Thyroid gland (tissue), 4 donors: ENCODE data around the gene IL19.

ENCODE experiments used
- CTCF ChIP-seq, 6 experiments: fragments of 200-600 bp in 3 of 6; fragments of 450-650 bp in 3 of 6; sonication (generic) in 3 of 6; IDR thresholded peaks; one replicate each; pipeline ENCODE4 v1.5.1; 2016 to 2019; ENCODE audit warnings: antibody characterized with exemption in 6 of 6, mild to moderate bottlenecking in 2 of 6, inconsistent platforms in 1 of 6, moderate library complexity in 1 of 6
- POLR2A ChIP-seq, 2 donors: fragments of 450-650 bp; IDR thresholded peaks; one replicate each; pipeline ENCODE4 v1.6.1; 2017; ENCODE audit warnings: antibody characterized with exemption in 2 of 2, mild to moderate bottlenecking in 2 of 2, moderate library complexity in 1 of 2

- TF ChIP-seq CTCF (IDR thresholded peaks at IDR 0.05) (no peak), POLR2A (IDR thresholded peaks at IDR 0.05) (no peak)
These were observed 53.8 kb downstream of the IL19 start for GRCh38 chr1:206824331-206824730.
